T-helper 1 cell treated with Interleukin-12 subunit alpha and Interleukin-12 subunit beta and Interleukin-4 antibody, amounts not matched to agents 30 ng/mL and 1 ng/mL, for 36 hours (primary cell): Measurements from ENCODE around the gene CAPN10. TPM values are rescaled to one million over a fixed set of nuclear protein-coding genes. Genes with fewer than 3 reads are reported as not detected.

ENCODE experiments used
- intact Hi-C: fragments of 100-400 bp; cut with micrococcal nuclease; formaldehyde crosslinking; loops from one replicate; pipeline ENCODE4 v1.15.1; 2024
- total RNA-seq: library from RNA; stranded (reverse); gene quantifications from 2 replicates; pipeline ENCODE4 v1.2.3, GENCODE V29; 2022

CAPN10 gene
- total RNA-seq, 1 donor from 2014 or later: 65.8 TPM

DNA sequence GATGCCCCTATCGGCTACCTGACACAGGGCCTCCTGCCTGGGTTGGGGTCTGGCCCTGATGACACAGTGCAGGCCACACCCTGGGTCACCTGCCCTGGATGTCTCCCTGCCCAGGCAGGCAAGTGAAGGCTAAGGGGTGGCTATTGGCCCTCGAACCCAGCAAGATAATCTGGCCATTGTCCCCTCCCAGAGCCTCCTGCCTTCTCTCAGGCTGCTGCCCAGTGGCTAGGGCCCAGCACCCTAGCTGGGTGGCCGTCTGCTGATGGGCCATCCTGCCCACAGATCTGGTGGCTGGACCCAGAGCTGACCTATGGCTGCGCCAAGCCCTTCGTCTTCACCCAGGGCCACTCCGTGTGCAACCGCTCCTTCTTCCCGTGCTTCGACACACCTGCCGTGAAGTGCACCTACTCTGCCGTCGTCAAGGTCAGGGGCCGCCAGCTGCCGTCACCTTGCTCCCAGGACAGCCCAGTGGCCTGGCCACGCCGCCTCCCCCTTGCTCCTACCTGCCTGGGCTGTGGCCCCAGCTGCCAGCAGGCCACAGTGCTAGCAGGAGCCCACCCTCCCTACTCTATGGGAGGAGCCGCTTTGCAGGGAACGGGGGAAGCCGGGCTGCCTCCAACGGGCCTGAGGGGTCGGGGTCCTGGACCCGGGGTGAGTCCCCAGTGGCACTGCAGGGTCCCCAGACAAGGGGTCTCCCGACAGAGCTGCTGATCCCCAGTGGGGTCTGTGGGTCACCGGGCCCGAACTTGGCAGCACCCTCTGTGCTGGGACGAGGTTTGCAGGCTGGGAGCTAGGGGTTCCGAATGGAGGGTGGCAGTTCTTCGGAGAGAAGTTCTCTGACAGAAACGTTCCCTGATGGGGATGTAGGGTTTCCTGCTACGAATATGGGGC lies 14.1 kb upstream of the CAPN10 start:
- intact Hi-C loops: no loop called here

DNA sequence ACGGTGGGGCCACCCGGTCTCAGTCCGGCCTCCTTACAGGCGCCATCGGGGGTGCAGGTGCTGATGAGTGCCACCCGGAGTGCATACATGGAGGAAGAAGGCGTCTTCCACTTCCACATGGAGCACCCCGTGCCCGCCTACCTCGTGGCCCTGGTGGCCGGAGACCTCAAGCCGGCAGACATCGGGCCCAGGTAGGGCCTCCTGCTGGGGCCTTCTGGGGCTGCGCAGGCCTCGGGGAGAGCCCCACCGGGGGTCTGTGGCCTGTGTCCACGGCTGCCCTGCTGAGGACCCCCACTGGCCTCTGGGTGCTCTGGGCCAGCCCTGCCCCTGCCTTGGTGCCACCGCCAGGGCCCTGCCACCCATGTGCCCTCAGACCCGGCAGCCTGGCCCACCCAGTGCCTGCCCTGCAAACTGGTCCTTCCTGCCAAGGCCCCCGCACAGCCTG lies 13.4 kb upstream of the CAPN10 start:
- intact Hi-C loops: no loop called here

DNA sequence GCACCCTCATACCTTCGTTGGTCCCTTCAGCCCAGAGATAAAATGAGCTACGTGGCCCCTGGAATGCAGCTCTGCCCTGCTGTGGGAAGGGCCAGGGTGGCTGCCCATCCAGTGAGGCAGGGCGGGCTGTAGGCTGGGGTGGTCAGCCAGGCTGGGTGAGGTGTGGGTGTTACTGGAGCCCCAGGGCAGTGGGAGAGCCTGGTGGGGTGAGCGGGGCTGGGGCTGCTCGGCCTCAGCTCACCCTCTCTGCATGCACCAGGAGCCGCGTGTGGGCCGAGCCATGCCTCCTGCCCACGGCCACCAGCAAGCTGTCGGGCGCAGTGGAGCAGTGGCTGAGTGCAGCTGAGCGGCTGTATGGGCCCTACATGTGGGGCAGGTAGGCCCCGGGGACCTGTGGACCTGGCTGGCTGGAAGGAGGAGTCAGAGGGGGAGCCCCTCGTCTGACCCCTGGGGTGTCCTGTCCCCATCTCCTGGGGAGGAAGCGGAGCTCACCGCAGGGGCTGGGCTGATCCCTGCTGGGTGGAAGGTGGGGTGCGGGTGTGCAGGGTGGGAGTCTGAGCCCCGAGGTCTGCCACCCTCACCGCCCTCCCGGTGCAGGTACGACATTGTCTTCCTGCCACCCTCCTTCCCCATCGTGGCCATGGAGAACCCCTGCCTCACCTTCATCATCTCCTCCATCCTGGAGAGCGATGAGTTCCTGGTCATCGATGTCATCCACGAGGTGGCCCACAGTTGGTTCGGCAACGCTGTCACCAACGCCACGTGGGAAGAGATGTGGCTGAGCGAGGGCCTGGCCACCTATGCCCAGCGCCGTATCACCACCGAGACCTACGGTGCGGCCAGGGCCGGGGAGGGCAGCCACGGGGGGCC lies 12.8 kb upstream of the CAPN10 start:
- intact Hi-C loops: no loop called here

DNA sequence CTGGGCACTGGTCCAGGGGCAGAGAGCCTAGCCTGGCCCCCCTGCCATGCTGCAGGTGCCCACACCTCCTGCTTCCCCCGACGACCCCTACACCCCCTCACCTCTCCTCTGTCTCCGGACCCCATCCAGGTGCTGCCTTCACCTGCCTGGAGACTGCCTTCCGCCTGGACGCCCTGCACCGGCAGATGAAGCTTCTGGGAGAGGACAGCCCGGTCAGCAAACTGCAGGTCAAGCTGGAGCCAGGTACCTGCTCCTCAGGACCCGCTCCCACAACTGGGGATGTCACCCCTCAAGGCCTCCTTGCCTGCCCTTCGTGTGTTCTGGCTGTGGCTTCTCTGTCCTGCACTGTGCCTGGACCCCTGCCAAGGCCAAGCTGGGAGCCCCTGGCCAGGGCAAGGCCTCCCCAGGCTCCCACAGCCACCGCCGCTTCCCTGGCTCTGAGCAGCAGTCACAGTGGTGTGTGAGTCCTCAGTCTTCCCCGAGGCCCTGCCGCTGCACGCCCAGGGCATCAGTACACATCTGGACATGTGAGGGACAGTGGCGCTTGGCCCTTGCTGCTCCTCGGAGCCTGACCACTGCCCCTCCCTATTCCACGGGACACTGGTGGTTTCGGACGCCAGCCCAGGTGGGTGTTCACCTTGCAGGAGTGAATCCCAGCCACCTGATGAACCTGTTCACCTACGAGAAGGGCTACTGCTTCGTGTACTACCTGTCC lies 12.0 kb upstream of the CAPN10 start:
- intact Hi-C loops: no loop called here

DNA sequence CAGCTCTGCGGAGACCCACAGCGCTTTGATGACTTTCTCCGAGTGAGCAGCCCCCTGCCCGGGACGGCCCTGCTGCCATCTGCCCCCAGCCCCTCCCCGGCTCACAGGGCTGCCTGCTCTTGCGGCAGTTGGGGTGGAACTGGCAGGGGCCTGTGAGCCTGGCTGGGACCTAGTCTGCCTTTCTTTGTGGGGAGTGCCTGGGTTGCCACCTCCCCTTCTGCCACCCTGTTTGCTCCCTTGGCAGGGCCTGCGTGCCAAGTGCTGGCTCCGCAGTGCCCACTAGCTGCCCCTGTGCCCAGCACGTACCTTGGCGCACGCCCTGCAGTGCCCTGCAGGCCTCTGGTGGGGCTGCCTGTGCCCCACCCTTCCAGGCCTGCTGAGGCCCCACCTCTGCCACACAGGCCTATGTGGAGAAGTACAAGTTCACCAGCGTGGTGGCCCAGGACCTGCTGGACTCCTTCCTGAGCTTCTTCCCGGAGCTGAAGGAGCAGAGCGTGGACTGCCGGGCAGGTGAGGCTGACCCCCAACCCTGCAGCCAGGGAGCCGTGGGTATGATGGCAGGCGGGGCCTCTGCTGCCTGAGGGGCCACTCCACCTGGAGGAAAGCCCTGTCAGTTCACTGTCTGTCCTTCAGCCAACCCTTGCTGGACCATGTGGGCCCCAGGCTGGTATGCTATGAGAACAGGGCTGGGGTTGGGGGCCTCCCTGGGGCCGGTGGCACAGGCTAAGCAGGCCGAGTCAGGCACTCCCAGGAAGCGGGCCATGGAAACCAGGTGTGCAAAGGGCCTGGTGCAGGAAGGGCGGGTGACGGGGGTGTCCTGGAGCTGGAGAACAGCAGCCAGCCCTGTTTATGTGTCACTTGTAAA lies 11.2 kb upstream of the CAPN10 start:
- intact Hi-C loops: no loop called here

DNA sequence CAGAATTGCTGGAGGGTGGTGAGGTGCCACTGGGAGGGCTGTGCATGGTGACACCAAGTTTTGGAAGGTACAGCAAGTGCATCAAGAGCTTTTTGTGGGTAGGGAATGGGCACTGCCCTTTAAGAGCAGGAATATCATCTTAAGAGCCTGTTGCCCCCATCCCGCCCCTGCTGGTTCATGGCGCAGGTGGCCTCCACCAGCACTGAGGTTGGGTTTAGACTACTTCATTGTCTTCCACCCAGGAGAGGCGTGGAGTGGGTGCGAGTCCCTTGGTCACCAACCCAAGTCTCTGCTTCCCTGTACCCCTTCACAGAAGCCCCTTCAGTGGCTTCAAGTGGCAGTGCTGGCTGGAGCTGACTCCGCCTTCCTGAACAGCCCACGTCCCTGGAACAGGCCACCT lies 10.5 kb upstream of the CAPN10 start:
- intact Hi-C loops: no loop called here

DNA sequence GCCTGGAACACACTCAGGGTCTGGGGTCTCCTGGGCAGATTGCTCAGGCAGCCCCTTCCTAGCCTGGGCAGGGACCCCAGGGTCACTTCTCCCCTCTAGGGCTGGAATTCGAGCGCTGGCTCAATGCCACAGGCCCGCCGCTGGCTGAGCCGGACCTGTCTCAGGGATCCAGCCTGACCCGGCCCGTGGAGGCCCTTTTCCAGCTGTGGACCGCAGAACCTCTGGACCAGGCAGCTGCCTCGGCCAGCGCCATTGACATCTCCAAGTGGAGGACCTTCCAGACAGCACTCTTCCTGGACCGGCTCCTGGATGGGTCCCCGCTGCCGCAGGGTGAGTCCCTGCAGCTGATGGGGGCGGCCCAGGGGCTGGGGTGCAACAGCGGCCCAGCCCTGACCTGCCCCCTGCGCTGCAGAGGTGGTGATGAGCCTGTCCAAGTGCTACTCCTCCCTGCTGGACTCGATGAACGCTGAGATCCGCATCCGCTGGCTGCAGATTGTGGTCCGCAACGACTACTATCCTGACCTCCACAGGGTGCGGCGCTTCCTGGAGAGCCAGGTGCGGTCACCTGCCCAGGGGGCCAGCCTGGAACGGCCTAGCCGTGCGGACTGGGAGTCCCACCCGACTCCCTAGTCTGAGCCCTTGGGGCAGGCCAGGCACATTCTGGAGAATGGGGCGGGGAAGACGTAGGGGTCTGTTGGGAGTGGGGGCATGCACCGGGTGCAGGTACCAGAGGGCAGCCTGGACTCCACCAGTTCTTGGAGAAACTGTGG lies 9.9 kb upstream of the CAPN10 start:
- intact Hi-C loops: no loop called here

DNA sequence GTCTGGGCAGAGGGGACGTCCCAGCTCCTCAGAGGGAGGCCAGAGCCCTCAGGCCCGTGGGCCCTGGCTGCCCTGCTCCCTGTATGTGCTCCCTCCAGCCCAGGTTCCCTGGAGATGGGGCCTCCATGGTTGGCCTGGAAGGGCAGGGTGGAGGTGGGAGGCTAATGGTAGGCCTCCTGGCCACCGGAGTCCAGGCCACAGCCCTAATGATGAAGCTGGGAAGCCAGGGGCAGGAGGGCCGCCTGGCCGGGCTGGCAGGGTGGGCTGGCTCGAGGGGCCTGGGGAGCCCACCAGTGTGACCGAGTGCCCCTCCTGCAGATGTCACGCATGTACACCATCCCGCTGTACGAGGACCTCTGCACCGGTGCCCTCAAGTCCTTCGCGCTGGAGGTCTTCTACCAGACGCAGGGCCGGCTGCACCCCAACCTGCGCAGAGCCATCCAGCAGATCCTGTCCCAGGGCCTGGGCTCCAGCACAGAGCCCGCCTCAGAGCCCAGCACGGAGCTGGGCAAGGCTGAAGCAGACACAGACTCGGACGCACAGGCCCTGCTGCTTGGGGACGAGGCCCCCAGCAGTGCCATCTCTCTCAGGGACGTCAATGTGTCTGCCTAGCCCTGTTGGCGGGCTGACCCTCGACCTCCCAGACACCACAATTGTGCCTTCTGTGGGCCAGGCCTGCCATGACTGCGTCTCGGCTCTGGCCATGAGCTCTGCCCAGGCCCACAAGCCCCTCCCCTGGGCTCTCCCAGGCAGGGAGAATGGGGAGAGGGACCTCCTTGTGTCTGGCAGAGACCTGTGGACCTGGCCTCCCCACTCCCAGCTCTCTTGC lies 9.0 kb upstream of the CAPN10 start:
- intact Hi-C loops: no loop called here

DNA sequence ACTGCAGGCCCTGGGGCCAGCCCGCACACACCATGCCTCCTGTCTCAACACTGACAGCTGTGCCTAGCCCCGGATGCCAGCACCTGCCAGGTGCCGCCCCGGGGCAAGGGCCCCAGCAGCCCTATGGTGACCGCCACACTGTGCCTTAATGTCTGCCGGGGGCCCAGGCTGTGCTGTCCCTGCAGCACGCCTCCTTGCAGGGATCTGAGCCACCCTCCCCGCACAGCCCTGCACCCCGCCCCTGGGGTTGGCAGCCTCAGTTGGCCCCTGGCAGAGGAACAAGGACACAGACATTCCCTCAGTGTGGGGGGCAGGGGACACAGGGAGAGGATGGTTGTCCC lies 8.5 kb upstream of the CAPN10 start:
- intact Hi-C loops: no loop called here

DNA sequence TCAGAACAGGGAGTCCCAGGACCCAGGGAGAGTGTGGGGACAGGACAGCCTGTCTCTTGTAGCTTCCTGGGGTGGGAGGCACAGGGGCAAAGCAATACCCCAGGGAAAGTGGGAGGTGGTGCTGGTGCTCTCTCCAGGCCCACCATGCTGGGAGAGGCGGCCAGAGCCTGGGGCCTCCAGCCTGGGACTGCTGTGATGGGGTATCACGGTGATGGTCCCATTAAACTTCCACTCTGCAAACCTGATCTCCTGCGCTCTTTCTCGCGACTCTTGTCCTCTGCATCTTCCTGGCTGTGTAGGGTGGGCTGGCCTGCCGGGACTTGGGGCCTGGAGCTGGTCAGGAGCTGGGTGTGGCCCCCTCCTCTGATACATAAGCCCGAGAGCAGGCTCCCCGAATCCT lies 8.0 kb upstream of the CAPN10 start:
- intact Hi-C loops: no loop called here

DNA sequence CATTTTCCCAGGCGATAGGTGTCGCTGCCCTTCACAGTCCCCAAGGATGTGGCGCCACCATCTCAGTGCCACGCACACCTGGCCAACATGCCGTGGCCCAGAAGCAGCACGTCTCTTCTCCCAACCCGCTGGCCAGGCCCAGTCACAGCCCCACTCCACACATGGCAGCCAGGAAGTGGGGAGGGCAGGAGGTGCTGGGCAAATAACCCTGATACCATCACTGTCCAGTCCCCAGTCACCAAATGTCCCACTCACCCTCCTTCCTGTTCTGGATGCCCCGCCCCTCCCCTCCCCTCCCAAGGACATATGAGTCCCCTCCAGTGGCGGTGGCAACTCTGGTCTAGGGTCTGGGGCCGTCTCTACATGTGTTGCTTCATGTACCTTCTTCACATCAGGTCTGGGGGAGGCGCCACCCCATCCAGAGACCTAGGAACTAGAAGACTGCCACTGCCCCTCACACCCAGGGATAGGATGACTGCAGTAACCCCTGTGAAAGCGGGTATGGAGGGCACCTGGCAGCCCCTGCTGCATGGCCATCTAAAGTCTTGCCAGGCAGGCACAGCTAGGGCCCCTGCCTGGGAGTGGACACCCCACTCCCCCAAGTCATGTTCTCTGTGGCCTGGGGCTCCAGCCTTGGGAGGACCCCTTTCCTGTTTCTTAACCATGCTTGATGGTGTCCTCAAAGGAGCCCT lies 7.3 kb upstream of the CAPN10 start:
- intact Hi-C loops: loop anchor here (1.0 kb wide), 1 partner anchor 13 kb away; no protein-coding TSS in a partner anchor

DNA sequence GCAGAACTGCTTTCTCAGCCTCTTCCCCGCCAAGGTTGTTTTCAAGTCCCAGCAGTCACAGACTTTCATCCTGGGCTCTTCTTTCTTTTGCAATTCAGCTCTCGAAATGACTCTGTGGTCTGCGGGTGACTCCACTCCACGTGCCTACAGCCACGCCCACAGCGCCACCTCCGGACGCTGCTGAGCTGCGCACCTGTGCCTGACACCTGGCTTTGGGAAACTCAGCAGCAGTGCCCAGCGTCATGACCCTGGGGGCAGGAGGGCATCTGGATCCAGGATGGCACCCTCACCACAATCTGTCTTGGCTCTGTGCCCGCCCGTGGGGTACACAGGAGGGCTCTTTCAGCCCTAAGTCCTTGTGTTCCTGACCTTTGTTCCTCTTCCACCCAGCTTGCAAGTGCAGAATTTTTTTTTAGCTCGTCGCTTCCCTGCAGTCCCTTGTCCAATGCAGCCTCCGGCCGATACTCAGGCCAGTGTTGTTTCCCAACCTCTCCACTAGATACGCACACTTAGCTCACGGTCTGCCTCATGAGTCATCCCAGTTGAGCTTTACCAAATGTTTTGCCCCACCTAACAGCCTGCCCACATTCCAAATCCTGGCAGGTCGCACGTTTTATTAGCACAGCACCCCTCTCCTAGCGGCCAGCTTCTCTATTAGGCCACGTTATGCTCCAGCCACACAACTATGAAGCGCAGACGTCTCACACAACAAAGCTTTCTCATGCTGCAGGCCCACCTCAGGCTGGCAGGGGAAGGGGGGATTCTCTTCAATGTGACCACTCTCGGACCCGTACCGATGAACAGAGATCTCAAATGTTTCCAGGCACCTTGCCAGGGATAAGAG lies 6.5 kb upstream of the CAPN10 start:
- intact Hi-C loops: loop anchor here (1.0 kb wide), 1 partner anchor 14 kb away; no protein-coding TSS in a partner anchor

DNA sequence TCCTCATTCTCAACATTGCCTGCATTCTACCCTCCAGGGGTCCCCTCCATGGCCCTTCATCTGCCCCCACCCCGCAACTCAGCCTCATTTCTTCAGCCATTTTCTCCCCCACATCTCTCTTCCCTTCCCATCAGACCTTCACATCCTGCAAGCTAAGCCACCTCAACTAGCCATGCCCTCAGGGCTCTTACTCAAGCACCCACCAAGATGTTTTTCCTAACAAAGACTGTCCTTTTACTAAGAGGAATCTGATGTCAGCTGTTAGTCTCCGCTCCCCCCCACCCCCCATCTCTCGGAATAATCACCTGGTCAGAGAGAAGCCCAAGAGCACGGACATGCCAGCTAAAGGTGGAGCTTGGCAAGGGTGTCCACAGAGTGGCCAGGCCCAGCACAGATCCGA lies 4.7 kb upstream of the CAPN10 start:
- intact Hi-C loops: no loop called here

DNA sequence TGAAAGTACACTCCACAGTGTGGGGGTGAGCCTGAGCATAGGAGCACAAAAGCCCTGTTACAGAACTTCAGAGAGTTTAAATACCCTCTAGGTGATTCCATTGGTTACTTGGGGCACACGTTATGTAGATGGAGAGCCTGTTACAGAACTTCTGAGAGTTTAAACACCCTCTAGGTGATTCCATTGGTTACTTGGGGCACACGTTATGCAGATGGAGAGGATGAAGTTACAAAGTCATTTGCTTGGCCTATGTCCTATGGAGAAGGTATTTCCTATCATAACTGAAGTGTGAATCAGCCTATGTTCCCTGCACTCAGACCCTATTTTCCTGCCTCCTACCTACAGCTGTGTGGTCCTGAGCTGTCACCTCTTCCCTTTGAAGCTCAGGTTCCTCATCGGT lies 3.8 kb upstream of the CAPN10 start:
- intact Hi-C loops: no loop called here

DNA sequence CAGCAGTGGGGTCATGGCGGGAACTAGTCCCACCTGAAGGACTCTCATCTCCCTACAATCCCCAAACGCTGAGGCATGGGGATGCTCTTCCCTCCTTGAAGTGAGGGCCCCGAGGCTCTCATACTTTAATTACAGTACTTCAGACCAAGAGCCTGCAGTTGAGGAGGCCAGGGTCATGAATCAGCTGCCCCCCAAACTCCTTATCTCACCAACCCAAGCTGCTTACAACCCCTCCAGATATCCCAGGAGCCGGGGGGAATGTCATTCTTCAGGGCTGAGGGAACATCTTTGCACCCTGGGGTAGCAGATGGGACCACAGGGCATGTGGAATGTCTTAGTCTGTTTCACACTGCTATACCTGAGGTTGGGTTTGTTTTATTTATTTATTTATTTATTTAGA lies 2.8 kb upstream of the CAPN10 start:
- intact Hi-C loops: no loop called here

DNA sequence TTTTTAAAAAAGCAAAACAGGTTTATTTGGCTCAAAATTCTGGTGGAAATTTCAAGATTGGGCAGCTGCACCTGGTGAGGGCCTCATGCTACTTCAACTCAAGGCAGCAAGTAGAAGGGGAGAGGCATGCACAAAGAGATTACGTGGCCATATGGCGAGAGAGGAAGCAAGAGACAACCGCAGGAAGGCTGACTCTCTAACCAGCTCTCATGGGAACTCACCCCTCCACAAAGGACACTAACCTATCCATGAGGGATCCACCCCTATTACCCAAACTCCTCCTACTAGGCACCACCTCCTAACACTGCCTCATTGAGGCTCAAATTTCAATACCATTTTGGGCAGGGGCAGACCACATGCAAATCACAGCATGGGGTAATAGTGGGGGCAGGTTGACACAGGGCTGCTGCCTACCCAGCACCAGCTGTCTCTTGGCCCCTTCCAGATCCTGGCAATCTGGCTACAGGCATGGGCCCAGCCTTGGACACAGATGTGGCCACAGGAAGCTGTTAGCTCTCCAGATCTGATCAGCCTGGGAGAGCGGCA lies 2.0 kb upstream of the CAPN10 start:
- intact Hi-C loops: no loop called here

DNA sequence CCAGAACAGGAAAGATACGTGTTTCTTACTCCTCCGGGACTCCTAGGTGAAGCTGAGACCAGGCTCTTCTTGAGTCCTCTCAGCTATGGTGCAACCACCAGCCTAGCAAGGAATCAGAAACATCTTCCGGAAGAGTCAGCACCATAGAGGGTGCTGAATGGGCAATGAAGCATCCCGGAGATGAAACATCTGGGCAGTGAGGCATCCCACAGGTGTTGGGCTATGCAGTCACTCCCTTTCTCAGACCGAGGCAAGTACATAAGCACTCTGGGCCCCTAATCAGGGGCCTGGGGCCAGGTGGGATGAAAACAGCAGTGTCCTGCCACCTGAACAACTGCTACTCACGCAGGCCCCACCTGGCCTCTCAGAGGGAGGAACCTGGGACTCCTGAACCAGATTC lies 1.4 kb upstream of the CAPN10 start:
- intact Hi-C loops: no loop called here
